IPS DF 19.7 (cell line): ENCODE measurements around the gene DCAF7.
A peak's percentile ranks its signal among the peaks of the same experiment; 100 is the strongest.

Experiments
- DNase-seq: peaks from one replicate; pipeline ENCODE4 v3.0.0-alpha.2; 2013; ENCODE audit warnings: low read depth, low spot score

DCAF7 gene

GRCh38 chr17:63549946-63550816 lies at the start of gene DCAF7:
TSS of gene DCAF7 (plus strand) at chr17:63550477. CDS start at chr17:63550678, 201 bp downstream.
- DNase-seq = peak; percentile 99

GRCh38 chr17:63500543-63501390 lies 49.5 kb upstream of the DCAF7 start:
- DNase-seq = no peak

- DNase-seq = no peak
These were observed 47.0 kb upstream of the DCAF7 start for GRCh38 chr17:63503341-63503705.

- DNase-seq = no peak
These were observed 46.0 kb upstream of the DCAF7 start for GRCh38 chr17:63504261-63504660.

GRCh38 chr17:63505341-63505740 lies 44.9 kb upstream of the DCAF7 start:
- DNase-seq = no peak

- DNase-seq = no peak
These were observed 43.6 kb upstream of the DCAF7 start for GRCh38 chr17:63506627-63507026.

GRCh38 chr17:63511331-63511730 lies 38.9 kb upstream of the DCAF7 start:
- no peak for DNase-seq

GRCh38 chr17:63512388-63512787 lies 37.9 kb upstream of the DCAF7 start:
- DNase-seq = no peak

- no peak for DNase-seq
These were observed 37.2 kb upstream of the DCAF7 start for GRCh38 chr17:63512896-63513644.

GRCh38 chr17:63514477-63514876 lies 35.8 kb upstream of the DCAF7 start:
- no peak for DNase-seq

GRCh38 chr17:63514974-63515373 lies 35.3 kb upstream of the DCAF7 start:
- no peak for DNase-seq

GRCh38 chr17:63515426-63515825 lies 34.9 kb upstream of the DCAF7 start:
- DNase-seq = no peak

GRCh38 chr17:63516910-63517824 lies 33.1 kb upstream of the DCAF7 start:
- no peak for DNase-seq

- no peak for DNase-seq
These were observed 32.3 kb upstream of the DCAF7 start for GRCh38 chr17:63517825-63518534.

GRCh38 chr17:63519116-63519881 lies 31.0 kb upstream of the DCAF7 start:
- DNase-seq = no peak

GRCh38 chr17:63519972-63520882 lies 30.1 kb upstream of the DCAF7 start:
- no peak for DNase-seq

- no peak for DNase-seq
These were observed 26.9 kb upstream of the DCAF7 start, which contains the start of gene KCNH6 for GRCh38 chr17:63523253-63523855. TSS of gene KCNH6 (plus strand) at chr17:63523358. CDS start at chr17:63523414, 56 bp downstream.

- DNase-seq = no peak
These were observed 26.2 kb upstream of the DCAF7 start for GRCh38 chr17:63524051-63524450.
